Measurements from ENCODE around the gene TRAPPC12. TPM values are rescaled to one million over a fixed set of nuclear protein-coding genes. Genes with fewer than 3 reads are reported as not detected.
"Not testable (repeated sequence)": the region's sequence is repeated elsewhere in the genome, so short reads cannot be mapped to it uniquely, and the experiment has no call there.

TRAPPC12 gene
- polyA plus RNA-seq, 3 donors: 41.2 to 48.3 (median 45.2) TPM

DNA sequence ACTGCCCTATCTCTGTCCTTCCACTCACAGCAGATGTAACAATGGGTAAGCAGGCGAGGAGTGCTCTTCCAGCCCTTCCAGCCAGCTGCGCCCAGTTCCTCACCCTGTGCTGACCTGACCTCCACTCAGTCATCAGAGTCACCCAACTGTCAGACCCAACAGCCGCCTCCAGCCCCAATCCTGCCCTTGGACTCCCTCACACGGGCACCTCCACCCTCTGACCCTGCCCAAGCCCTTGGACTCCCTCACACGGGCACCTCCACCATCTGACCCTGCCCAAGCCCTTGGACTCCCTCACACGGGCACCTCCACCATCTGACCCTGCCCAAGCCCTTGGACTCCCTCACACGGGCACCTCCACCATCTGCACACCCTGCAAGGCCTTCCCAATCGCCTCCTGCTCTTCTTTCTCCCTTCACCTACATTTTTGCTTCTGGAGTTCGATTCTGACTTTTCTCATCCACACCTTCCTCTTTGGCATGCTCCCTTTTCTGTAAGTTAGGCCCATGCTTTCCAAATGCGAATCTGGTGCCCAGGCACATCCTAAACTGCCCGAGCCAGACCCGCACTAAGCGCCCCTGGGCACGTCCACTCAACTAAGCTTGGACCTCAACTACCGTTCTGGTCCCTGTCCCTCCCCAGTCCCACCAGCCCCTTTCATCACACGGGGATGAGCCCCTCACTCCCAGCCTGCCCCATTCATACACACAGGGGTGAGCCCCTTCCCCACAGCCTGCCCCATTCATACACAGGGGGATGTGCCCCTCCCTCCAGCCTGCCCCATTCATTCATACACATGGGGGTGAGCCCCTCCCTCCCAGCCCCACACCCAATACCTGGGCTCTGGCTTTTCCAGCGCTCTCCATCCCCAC, 17.7 kb upstream of the TRAPPC12 start:
- whole genome bisulfite sequencing, 3 donors: 91 to 94% (median 92%) methylated on average over 17 of the region's 17 CpGs
- H3K27ac ChIP-seq (ENCODE audit: low read depth, low read length): no peak overlapping the region

DNA sequence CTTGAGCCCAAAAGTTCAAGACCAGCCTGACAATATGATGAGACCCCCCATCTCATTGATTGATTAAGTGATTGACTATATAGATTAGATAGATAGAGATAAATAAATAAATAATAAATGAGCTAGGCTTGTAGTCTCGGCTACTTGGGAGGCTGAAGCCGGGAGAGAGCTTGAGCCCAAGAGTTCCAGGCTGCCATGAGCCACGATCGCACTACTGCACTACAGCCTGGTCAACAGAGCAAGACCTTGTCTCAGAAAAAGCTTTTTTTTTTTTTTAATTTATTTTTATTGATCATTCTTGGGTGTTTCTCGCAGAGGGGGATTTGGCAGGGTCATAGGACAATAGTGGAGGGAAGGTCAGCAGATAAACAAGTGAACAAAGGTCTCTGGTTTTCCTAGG, 14.3 kb upstream of the TRAPPC12 start:
- WGBS, 3 donors: 88 to 97% (median 92%) methylated on average over 5 of the region's 5 CpGs

DNA sequence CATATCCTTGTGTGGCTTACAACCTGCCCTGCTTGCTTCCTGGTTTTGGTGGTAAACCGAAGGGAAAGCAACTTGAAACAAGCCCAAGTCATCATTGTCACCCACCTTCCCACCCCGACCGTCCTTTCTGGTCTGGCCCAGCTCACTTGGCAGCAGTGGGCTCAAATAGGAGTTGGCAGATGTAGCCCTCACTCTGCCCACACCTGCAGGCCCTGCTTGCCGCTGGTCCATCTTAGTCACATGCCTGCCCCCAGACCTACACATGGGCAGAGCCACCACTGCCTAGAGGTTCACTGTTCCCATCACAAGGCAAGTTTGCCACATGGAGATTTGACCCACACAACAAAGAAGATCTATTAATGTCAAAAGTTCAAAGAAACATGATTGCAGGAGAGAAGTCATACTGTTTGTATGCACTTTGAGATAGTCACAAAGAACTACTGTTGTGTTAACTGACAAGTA, 11.2 kb upstream of the TRAPPC12 start:
- WGBS, 3 donors: 97 to 98% (median 97%) methylated on average over 4 of the region's 4 CpGs
- no peak overlapping the region for H3K27ac ChIP-seq (ENCODE audit: low read depth, low read length)

More for the DNA sequence above, 14.3 kb upstream of the TRAPPC12 start:
- H3K27ac ChIP-seq (ENCODE audit: low read depth, low read length): no peak overlapping the region

DNA sequence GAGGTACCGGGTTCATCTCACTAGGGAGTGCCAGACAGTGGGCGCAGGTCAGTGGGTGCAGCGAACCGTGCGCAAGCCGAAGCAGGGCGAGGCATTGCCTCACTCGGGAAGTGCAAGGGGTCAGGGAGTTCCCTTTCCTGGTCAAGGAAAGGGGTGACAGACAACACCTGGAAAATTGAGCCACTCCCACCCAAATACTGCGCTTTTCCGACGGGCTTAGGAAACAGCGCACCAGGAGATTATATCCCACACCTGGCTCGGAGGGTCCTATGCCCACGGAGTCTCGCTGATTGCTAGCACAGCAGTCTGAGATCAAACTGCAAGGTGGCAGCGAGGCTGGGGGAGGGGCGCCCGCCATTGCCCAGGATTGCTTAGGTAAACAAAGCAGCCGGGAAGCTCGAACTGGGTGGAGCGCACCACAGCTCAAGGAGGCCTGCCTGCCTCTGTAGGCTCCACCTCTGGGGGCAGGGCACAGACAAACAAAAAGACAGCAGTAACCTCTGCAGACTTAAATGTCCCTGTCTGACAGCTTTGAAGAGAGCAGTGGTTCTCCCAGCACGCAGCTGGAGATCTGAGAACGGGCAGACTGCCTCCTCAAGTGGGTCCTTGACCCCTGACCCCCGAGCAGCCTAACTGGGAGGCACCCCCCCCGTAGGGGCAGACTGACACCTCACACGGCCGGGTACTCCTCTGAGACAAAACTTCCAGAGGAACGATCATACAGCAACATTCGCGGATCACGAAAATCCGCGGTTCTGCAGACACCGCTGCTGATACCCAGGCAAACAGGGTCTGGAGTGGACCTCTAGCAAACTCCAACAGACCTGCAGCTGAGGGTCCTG, 9.9 kb upstream of the TRAPPC12 start:
- WGBS, 3 donors: 91 to 93% (median 92%) methylated on average over 26 to 31 of the region's 34 CpGs
- not testable (repeated sequence) for H3K27ac ChIP-seq (ENCODE audit: low read depth, low read length)

GRCh38 chr2:3376821-3377220, 2.7 kb upstream of the TRAPPC12 start:
- WGBS, 3 donors: 62 to 71% (median 63%) methylated on average over 6 of the region's 6 CpGs
- no peak overlapping the region for H3K27ac ChIP-seq (ENCODE audit: low read depth, low read length)

DNA sequence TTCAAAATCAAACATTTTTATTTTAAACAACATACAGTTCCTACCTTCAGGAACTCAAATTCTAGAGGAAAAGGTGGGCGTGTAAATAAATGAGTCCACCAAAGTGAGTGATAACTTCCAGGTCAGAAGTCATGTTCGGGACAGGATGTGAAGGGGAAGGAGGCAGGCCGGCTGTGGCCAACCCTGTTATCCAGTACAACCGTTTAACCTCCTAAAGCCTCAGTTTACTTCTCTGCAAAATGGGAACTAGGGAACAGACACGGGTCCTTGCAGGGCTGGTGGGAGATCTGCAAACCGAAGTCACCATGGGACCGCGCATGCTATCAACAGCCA, 2.2 kb upstream of the TRAPPC12 start:
- 1% methylated on average over 8 of the region's 8 CpGs for WGBS, 3 donors
- H3K27ac ChIP-seq (ENCODE audit: low read depth, low read length): no peak overlapping the region

GRCh38 chr2:3377612-3378432, 1.7 kb upstream of the TRAPPC12 start, which contains the start of gene EIPR1:
TSS of gene EIPR1 (minus strand) at chr2:3377818. CDS start at chr2:3377689, 129 bp downstream.
- WGBS, 3 donors: 1 to 2% (median 1%) methylated on average over 57 of the region's 57 CpGs
- peak within 1 kb of the TSS; percentile 76 for H3K27ac ChIP-seq (ENCODE audit: low read depth, low read length)

DNA sequence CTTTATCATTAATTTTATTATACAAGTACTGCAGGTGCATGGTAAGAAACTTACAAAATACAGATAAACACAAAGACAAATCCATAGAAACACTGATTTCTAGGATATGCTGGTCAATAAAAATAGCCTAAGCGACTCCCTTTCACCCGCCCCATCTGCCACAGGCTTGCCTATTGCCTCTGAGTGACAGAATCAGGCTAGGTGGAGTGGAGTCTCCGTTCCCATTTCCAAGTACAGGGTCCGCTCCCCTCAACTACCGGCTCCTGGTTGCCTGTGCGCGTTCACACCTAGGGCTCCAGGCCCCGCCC, 201 bp upstream of the TRAPPC12 start:
- no peak overlapping the region for H3K27ac ChIP-seq (ENCODE audit: low read depth, low read length)
- 5 to 8% (median 8%) methylated on average over 8 of the region's 8 CpGs for WGBS, 3 donors

GRCh38 chr2:3386448-3386958, 7.0 kb downstream of the TRAPPC12 start:
- no peak overlapping the region for H3K27ac ChIP-seq (ENCODE audit: low read depth, low read length)
- 87 to 89% (median 87%) methylated on average over 10 of the region's 10 CpGs for WGBS, 3 donors

DNA sequence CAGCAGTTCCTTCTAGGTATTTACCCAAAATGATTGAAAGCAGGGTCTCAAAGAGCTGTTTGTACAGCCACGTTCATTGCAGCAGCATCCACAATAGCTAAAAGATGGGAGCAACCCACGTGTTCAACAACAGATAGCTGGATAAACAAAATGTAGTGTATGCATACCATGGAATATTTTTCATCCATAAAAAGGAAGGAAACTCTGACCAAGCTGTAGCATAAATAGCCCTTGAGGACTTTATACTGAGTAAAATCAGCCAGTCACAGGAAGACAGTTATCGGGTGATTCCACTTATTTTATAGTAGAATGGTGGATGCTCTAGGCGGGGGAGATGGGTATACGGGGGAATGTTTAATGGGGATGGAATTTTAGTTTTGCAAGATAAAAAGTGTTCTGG, 7.5 kb downstream of the TRAPPC12 start:
- H3K27ac ChIP-seq (ENCODE audit: low read depth, low read length): no peak overlapping the region
- 86 to 95% (median 92%) methylated on average over 5 of the region's 5 CpGs for WGBS, 3 donors

- no peak overlapping the region for H3K27ac ChIP-seq (ENCODE audit: low read depth, low read length)
- WGBS, 3 donors: 92 to 96% (median 93%) methylated on average over 69 to 89 of the region's 89 CpGs
Observed at GRCh38 chr2:3387644-3388411, 8.3 kb downstream of the TRAPPC12 start.

DNA sequence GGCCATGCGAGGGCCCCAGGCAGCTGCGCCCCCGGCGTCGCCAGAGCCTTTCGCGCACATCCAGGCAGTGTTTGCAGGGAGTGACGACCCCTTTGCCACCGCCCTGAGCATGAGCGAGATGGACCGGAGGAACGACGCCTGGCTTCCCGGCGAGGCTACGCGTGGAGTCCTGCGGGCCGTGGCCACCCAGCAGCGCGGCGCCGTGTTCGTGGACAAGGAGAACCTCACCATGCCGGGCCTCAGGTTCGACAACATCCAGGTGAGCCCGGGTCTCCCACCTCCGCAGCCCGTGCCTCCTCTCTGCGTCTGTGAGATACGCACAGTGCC, 8.9 kb downstream of the TRAPPC12 start:
- H3K27ac ChIP-seq (ENCODE audit: low read depth, low read length): no peak overlapping the region
- WGBS, 3 donors: 97 to 98% (median 98%) methylated on average over 30 to 31 of the region's 31 CpGs

GRCh38 chr2:3389193-3389592, 9.7 kb downstream of the TRAPPC12 start:
- 97 to 98% (median 98%) methylated on average over 29 of the region's 29 CpGs for WGBS, 3 donors
- no peak overlapping the region for H3K27ac ChIP-seq (ENCODE audit: low read depth, low read length)

GRCh38 chr2:3390041-3390440, 10.5 kb downstream of the TRAPPC12 start:
- H3K27ac ChIP-seq (ENCODE audit: low read depth, low read length): no peak overlapping the region
- 91 to 97% (median 96%) methylated on average over 8 of the region's 8 CpGs for WGBS, 3 donors

GRCh38 chr2:3392216-3392615, 12.7 kb downstream of the TRAPPC12 start:
- WGBS, 3 donors: 93 to 99% (median 96%) methylated on average over 4 of the region's 4 CpGs
- no peak overlapping the region for H3K27ac ChIP-seq (ENCODE audit: low read depth, low read length)

GRCh38 chr2:3396920-3397559, 17.5 kb downstream of the TRAPPC12 start:
- WGBS, 3 donors: 98 to 100% (median 100%) methylated on average over 1 of the region's 1 CpG

DNA sequence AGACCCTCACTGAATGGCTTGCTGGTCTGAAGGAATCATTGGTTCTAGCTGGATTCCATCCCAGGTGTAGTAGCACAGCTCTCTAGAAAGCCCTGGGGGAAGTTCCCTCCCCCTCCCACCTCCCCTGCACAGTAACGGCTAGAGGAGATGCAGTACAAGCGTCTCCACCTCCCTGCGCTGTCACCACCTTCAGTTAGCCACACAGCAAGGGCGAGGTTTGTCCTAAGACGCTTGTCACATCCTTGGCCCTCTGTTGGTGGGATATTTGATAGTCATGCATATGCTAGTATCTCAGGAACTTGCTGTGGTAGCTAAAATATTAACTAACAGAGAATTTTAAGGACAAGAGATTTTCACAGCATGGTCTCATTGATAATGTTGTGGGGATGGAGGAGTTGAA, 19.4 kb downstream of the TRAPPC12 start:
- WGBS, 3 donors: 82 to 89% (median 88%) methylated on average over 5 of the region's 5 CpGs
- H3K27ac ChIP-seq (ENCODE audit: low read depth, low read length): no peak overlapping the region

More at GRCh38 chr2:3396920-3397559, 17.5 kb downstream of the TRAPPC12 start:
- H3K27ac ChIP-seq (ENCODE audit: low read depth, low read length): no peak overlapping the region

Data from adipose tissue (tissue), 3 donors.